IPS-15b (cell line): ENCODE results near the gene GPLD1.
"Not testable (repeated sequence)": the region's sequence is repeated elsewhere in the genome, so short reads cannot be mapped to it uniquely, and the experiment has no call there.

Source experiments
- H3K27me3 ChIP-seq: one replicate; pipeline ENCODE4 v1.6.1; 2013; ENCODE audit warnings: low read length; ENCODE audit not compliant: control insufficient read depth, insufficient read depth
- H3K36me3 ChIP-seq: one replicate; pipeline ENCODE4 v1.6.1; 2013; ENCODE audit warnings: low read length; ENCODE audit not compliant: control insufficient read depth, insufficient read depth
- H3K4me1 ChIP-seq: one replicate; pipeline ENCODE4 v1.6.1; 2013; ENCODE audit warnings: mild to moderate bottlenecking, low read length; ENCODE audit not compliant: control insufficient read depth, insufficient read depth
- H3K4me3 ChIP-seq: one replicate; pipeline ENCODE4 v1.5.1; 2013; ENCODE audit warnings: low read depth, low read length
- H3K9ac ChIP-seq: one replicate; pipeline ENCODE4 v1.6.1; 2013; ENCODE audit warnings: low read depth, mild to moderate bottlenecking, low read length
- H3K9me3 ChIP-seq: one replicate; pipeline ENCODE4 v1.6.1; 2013; ENCODE audit warnings: mild to moderate bottlenecking, low read length; ENCODE audit not compliant: control insufficient read depth, insufficient read depth

The GPLD1 gene

DNA sequence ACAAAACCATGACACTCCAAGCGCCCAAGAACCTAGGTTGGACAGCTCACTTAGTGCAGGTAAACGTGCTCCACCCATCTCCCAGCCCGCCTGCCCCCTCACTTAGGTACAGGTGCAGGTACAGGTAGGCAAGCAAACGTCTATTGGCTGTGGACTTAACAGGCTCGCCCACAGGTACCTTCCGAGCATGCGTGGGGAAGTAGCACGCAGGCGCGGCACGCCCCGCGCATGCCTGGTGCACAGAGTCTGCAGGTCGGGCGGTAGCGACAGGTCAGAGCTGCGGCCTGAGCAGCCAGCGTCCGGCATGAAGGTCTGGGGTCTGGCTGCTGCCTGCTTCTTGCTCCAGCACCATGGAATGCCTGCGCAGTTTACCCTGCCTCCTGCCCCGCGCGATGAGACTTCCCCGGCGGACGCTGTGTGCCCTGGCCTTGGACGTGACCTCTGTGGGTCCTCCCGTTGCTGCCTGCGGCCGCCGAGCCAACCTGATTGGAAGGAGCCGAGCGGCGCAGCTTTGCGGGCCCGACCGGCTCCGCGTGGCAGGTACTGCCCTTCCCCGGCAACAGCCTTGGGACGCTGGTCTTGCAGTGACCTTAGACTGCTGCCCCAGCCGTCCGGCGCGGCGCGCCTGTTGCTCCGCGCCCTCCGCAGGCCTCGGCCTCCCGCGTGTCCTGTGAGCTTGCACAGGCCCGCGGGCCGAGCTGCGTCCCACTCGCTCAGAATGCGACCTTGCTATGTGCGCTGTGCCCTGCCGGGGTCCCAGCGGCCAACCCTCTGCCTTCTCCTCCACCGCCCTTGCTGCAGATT lies 86.5 kb downstream of the GPLD1 start, which contains the start of gene MRS2:
MRS2 (plus strand) TSS at position 240 of the 804 bp plus-strand sequence; CDS start at position 351, 111 bp downstream.
- Histone ChIP-seq H3K4me1 (peaks cover 30% of the 10 kb centered on the region), H3K9me3 (no peaks in the 10 kb centered on the region), H3K4me3 (peak within 1 kb of the TSS; percentile 98), H3K36me3 (peaks cover 11% of the 10 kb centered on the region), H3K27me3 (no peaks in the 10 kb centered on the region), H3K9ac (peak within 1 kb of the TSS; percentile 98)

- Histone ChIP-seq H3K27me3 (no peaks in the 10 kb centered on the region), H3K4me1 (peaks cover 23% of the 10 kb centered on the region), H3K9ac (no peak overlapping the region), H3K36me3 (peaks cover 4% of the 10 kb centered on the region), H3K4me3 (peak overlapping the region; percentile 98), H3K9me3 (peaks cover 8% of the 10 kb centered on the region)
Measured at GRCh38 chr6:24401458-24401857, 87.9 kb downstream of the GPLD1 start.

DNA sequence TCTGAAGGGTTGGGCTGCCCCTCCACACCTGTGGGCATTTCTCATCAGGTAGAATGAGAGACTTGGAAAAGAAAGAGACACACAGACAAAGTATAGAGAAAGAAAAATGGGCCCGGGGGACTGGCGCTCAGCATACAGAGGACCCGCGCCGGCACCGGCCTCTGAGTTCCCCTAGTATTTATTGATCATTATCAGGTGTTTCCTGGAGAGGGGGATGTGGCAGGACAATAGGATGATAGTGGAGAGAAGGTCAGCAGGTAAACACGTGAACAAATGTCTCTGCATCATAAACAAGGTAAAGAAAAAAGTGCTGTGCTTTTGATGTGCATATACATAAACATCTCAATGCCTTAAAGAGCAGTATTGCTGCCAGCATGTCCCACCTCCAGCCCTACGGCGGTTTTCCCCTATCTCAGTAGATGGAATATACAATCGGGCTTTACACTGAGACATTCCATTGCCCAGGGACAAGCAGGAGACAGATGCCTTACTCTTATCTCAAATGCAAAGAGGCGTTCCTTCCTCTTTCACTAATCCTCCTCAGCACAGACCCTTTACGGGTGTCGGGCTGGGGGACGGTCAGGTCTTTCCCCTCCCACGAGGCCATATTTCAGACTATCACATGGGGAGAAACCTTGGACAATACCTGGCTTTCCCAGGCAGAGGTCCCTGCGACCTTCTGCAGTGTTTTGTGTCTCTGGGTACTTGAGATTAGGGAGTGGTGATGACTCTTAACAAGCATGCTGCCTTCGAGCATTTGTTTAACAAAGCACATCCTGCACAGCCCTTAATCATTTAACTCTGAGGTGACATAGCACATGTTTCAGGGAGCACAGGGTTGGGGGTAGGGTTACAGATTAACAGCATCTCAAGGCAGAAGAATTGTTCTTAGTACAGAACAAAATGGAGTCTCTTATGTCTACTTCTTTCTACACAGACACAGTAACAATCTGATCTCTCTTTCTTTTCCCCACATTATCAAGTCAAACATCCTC lies 89.0 kb downstream of the GPLD1 start:
- H3K36me3 ChIP-seq, H3K27me3 ChIP-seq: not testable (repeated sequence)
- Histone ChIP-seq H3K9ac (peak overlapping the region; percentile 40), H3K4me1 (peaks cover 23% of the 10 kb centered on the region), H3K4me3 (peak overlapping the region; percentile 27), H3K9me3 (peaks cover 14% of the 10 kb centered on the region)

DNA sequence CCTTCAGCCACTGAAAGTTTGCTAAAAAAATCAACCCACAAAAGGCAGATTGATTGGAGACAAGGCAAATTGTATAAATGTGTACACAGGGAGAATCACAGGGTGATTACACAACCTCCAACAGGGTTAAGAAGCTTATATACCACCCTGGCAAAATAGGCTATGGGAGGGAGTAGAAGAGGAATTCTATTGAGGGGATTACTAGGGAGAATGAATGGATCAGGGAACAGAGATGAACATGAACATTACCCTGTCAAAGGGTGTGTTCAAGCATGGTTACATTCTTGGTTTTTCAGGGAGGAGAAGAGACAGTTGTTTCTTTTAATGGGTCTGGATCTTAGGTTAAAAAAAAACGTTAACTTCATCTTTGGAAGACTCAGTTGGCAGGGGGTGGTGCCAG lies 91.7 kb downstream of the GPLD1 start:
- Histone ChIP-seq H3K9me3 (peaks cover 14% of the 10 kb centered on the region), H3K4me1 (peaks cover 23% of the 10 kb centered on the region), H3K9ac (no peak overlapping the region), H3K27me3 (no peaks in the 10 kb centered on the region), H3K36me3 (no peaks in the 10 kb centered on the region), H3K4me3 (no peak overlapping the region)

DNA sequence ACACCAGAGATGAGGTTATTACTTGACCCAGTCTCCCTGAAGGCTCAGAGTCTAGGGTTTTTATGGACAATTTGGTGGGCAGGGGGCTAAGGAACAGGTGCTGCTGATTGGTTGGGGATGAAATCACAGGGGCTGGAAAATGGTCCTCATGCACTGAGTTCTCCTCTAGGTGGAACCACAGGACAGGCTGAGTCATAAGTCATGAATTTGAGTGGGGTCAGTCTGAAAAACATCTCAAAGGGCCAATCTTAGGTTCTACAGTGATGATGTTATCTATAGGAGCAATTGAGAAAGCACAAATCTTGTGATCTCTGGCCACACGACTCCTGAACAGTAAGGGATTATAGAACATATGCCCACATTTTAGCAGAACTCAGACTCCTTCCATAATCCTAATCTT lies 92.6 kb downstream of the GPLD1 start:
- H3K4me1 ChIP-seq = peaks cover 17% of the 10 kb centered on the region
- no peak overlapping the region for H3K4me3 ChIP-seq
- no peaks in the 10 kb centered on the region for H3K36me3 ChIP-seq
- no peak overlapping the region for H3K9ac ChIP-seq
- no peaks in the 10 kb centered on the region for H3K27me3 ChIP-seq
- H3K9me3 ChIP-seq = peaks cover 14% of the 10 kb centered on the region

DNA sequence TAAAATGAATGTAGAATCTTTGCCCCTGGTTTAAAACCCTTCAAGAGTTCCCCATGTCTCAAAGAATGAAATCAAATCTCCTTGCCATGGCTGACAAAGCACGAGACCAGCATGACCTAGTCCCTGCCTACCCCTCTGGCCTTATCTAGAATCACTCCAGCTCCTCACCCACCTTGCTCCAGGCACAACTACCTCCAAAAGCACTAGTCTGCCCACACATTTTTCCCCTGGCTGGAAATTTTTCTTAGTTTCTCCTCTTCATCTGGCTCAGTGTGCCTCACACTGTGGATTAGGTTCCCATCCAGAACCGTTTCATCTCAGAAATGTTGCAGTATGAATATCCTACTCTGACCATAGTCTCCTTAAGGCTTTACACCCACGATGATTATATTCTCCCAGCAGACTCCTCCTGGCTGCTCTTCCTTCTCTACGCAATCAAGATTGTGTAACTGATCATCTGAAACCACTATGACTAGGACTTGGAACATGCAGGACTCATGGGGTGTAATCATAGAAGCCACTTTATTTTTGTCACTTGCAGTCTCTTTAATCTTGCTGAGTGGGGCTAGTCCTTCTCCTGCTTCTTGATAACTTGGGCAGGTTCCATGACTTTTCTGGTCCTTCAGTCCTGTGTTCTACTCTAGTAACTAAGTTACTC lies 94.5 kb downstream of the GPLD1 start:
- Histone ChIP-seq H3K9ac (no peak overlapping the region), H3K4me3 (no peak overlapping the region), H3K9me3 (peaks cover 14% of the 10 kb centered on the region), H3K36me3 (no peaks in the 10 kb centered on the region), H3K27me3 (no peaks in the 10 kb centered on the region), H3K4me1 (peaks cover 6% of the 10 kb centered on the region)

DNA sequence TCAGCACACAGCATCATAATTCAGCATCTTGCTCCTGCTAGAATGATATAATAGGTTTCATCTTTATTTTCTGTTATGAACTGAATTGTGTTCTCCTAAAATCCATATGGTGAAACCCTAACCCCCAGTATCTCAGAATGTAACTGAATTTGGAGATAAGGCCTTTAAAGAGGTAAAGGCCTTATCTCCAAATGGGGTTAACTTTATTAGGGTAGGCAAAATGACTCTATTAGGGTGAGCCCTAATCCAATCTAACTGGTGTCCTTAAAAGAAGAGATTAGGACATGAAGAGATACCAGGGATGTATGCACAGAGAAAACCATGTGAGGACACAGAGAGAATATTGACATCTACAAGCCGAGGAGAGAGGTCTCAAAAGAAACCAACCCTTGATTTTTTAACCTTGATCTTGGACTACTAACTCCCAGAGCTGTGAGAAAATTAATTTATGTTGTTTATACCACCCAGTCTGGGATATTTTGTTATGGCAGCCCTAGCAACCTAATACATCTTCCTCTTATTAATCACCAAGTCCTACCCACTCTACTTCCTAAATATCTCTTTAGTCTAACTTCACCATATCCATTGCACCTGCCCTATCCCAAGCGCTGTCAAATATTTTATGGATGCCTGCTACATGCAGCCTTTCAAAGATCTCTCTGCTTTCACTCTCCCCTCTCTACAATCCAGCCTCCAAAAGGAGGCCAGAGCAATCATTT lies 95.2 kb downstream of the GPLD1 start:
- H3K4me1 ChIP-seq = no peaks in the 10 kb centered on the region
- no peaks in the 10 kb centered on the region for H3K36me3 ChIP-seq
- H3K4me3 ChIP-seq = no peak overlapping the region
- H3K9ac ChIP-seq = no peak overlapping the region
- peaks cover 14% of the 10 kb centered on the region for H3K9me3 ChIP-seq
- no peaks in the 10 kb centered on the region for H3K27me3 ChIP-seq

DNA sequence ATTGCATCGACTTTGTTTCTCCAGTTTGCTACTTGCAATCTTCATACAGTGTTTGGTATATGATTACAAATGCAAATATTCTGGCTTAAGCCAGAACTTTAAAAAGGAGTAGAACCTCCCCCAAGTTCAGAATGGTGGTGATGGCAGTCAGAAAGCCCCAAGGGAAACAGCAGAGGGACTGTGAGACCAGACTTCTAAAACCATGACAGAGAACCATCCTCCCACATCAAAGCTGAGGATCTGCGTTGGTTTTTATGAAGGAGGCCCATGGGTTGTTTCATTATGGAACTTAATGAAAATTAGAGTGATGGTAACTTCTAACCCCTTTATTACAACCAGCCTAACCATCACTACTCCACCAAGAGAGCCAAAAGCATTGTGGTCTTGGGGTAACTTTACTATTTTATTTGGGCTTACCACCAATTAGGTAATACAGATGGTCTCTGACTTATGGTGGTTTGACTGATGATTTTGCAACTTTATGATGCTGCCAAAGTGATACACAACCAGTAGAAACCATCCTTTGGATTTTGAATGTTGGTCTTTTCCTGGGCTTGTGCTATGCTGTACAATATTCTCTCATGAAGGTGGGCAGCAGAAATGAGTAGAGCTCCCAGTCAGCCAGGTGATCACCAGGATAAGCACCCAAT lies 97.5 kb downstream of the GPLD1 start:
- peaks cover 10% of the 10 kb centered on the region for H3K9me3 ChIP-seq
- H3K4me1 ChIP-seq = no peaks in the 10 kb centered on the region
- no peak overlapping the region for H3K4me3 ChIP-seq
- H3K27me3 ChIP-seq = no peaks in the 10 kb centered on the region
- H3K9ac ChIP-seq = no peak overlapping the region
- H3K36me3 ChIP-seq = no peaks in the 10 kb centered on the region

- Histone ChIP-seq H3K9me3 (peaks cover 3% of the 10 kb centered on the region), H3K9ac (no peak overlapping the region), H3K36me3 (no peaks in the 10 kb centered on the region), H3K4me1 (no peaks in the 10 kb centered on the region), H3K4me3 (no peak overlapping the region), H3K27me3 (no peaks in the 10 kb centered on the region)
Measured at GRCh38 chr6:24391208-24391607, 98.2 kb downstream of the GPLD1 start.

GRCh38 chr6:24387818-24388217 lies 101.6 kb downstream of the GPLD1 start:
- Histone ChIP-seq H3K36me3 (no peaks in the 10 kb centered on the region), H3K4me3 (no peak overlapping the region), H3K9me3 (no peaks in the 10 kb centered on the region), H3K4me1 (no peaks in the 10 kb centered on the region), H3K27me3 (no peaks in the 10 kb centered on the region), H3K9ac (no peak overlapping the region)
